Choroid plexus epithelial cell (primary cell): ENCODE measurements around the gene FADD.
A peak's percentile ranks its signal among the peaks of the same experiment; 100 is the strongest.

ENCODE experiments used
- DNase-seq: peaks from one replicate; pipeline ENCODE4 v3.0.0-alpha.2; 2010; ENCODE audit warnings: low read depth
- H3K4me3 ChIP-seq: 2 replicates; pipeline ENCODE4 v1.5.1; 2011; ENCODE audit warnings: low read depth, mild to moderate bottlenecking, control low read depth, low read length, moderate library complexity
- CTCF ChIP-seq: conservative IDR thresholded peaks from 2 replicates; pipeline ENCODE4 v1.5.1; 2011; ENCODE audit warnings: low read depth, mild to moderate bottlenecking, control low read depth, inconsistent platforms, low read length, moderate library complexity

FADD gene

GRCh38 chr11:70205049-70205725 is 2.1 kb downstream of the FADD start:
- TF ChIP-seq CTCF: no peak
- H3K4me3 ChIP-seq: peak overlapping the region; percentile 95
- peak; percentile 44 for DNase-seq

GRCh38 chr11:70205766-70206165 is 2.7 kb downstream of the FADD start:
- TF ChIP-seq CTCF: no peak
- no peak for DNase-seq
- no peak overlapping the region for H3K4me3 ChIP-seq

- no peak overlapping the region for H3K4me3 ChIP-seq
- DNase-seq: no peak
- no peak for TF ChIP-seq CTCF
Observed at GRCh38 chr11:70206226-70206981, 3.3 kb downstream of the FADD start.

GRCh38 chr11:70206982-70207376 is 3.9 kb downstream of the FADD start:
- H3K4me3 ChIP-seq: no peak overlapping the region
- no peak for TF ChIP-seq CTCF
- no peak for DNase-seq

- TF ChIP-seq CTCF: no peak
- no peak overlapping the region for H3K4me3 ChIP-seq
- DNase-seq: no peak
Observed at GRCh38 chr11:70207531-70208131, 4.5 kb downstream of the FADD start.

- TF ChIP-seq CTCF: no peak
- no peak for DNase-seq
- H3K4me3 ChIP-seq: no peak overlapping the region
Observed at GRCh38 chr11:70209391-70209912, 6.4 kb downstream of the FADD start.
